SKM-1 treated with dmso at 0.1 percent for 144 hours (cell line): Measurements from ENCODE around the gene HLA-DOB.

Experiments
- DNase-seq: peaks from one replicate; lab custom pipeline; 2025; ENCODE audit not compliant: unreplicated experiment; lab: John Stamatoyannopoulos, UW

The HLA-DOB gene

GRCh38 chr6:32843979-32844838, 27.4 kb upstream of the HLA-DOB start, which contains the start of gene PSMB8:
TSS of gene PSMB8 (minus strand) at chr6:32844047. CDS start at chr6:32843996, 51 bp downstream.
- peak; percentile 95 for DNase-seq

GRCh38 chr6:32843331-32843978, 26.7 kb upstream of the HLA-DOB start:
- no peak for DNase-seq

GRCh38 chr6:32842690-32843089, 25.9 kb upstream of the HLA-DOB start:
- DNase-seq: no peak

GRCh38 chr6:32842021-32842650, 25.3 kb upstream of the HLA-DOB start:
- DNase-seq: no peak

GRCh38 chr6:32840604-32841246, 23.9 kb upstream of the HLA-DOB start:
- DNase-seq: no peak

GRCh38 chr6:32839356-32839755, 22.6 kb upstream of the HLA-DOB start:
- DNase-seq: no peak

GRCh38 chr6:32838114-32838958, 21.5 kb upstream of the HLA-DOB start, which contains the start of gene TAP2:
TSS of gene TAP2 (minus strand) at chr6:32838739. CDS start at chr6:32838233, 506 bp downstream.
- DNase-seq: peak; percentile 87

- DNase-seq: no peak
These were observed 20.9 kb upstream of the HLA-DOB start for GRCh38 chr6:32837651-32838113.

- no peak for DNase-seq
These were observed 20.1 kb upstream of the HLA-DOB start for GRCh38 chr6:32836873-32837272.

- no peak for DNase-seq
These were observed 18.5 kb upstream of the HLA-DOB start for GRCh38 chr6:32835167-32835893.

- no peak for DNase-seq
These were observed 16.9 kb upstream of the HLA-DOB start for GRCh38 chr6:32833664-32834063.

- DNase-seq: no peak
These were observed 15.7 kb upstream of the HLA-DOB start for GRCh38 chr6:32832535-32832934.

- DNase-seq: no peak
These were observed 14.1 kb upstream of the HLA-DOB start for GRCh38 chr6:32830936-32831335.

GRCh38 chr6:32830017-32830416, 13.2 kb upstream of the HLA-DOB start:
- DNase-seq: no peak

- DNase-seq: no peak
These were observed 12.7 kb upstream of the HLA-DOB start for GRCh38 chr6:32829495-32829894.

- no peak for DNase-seq
These were observed 10.2 kb upstream of the HLA-DOB start for GRCh38 chr6:32827025-32827424.

GRCh38 chr6:32825966-32826365, 9.2 kb upstream of the HLA-DOB start:
- DNase-seq: no peak

GRCh38 chr6:32819729-32820128, 2.9 kb upstream of the HLA-DOB start:
- DNase-seq: no peak

- DNase-seq: no peak
These were observed 2.1 kb upstream of the HLA-DOB start for GRCh38 chr6:32818867-32819266.

GRCh38 chr6:32815996-32816395, 806 bp downstream of the HLA-DOB start:
- DNase-seq: no peak
